K562 (cell line): Measurements from ENCODE around the gene SMCO1. TPM values are rescaled to one million over a fixed set of nuclear protein-coding genes. Genes with fewer than 3 reads are reported as not detected.
"Not testable (repeated sequence)": the region's sequence is repeated elsewhere in the genome, so short reads cannot be mapped to it uniquely, and the experiment has no call there.

Experiments used
- BHLHE40 ChIP-seq: IDR thresholded peaks from 2 replicates; pipeline ENCODE4 v1.6.1; 2011; ENCODE audit warnings: low read length, improper control_type of control experiment
- CBFA2T2 ChIP-seq: fragments of 450-650 bp; conservative IDR thresholded peaks from 2 replicates; pipeline ENCODE4 v1.6.1; 2017; ENCODE audit warnings: mild to moderate bottlenecking
- CXXC5 ChIP-seq: fragments of 250-450 bp; sonication (Bioruptor Pico); IDR thresholded peaks from 2 replicates; pipeline ENCODE4 v1.8.0; 2022; ENCODE audit warnings: inconsistent platforms, mild to moderate bottlenecking, moderate library complexity
- L3MBTL2 ChIP-seq: fragments of 450-650 bp; IDR thresholded peaks from 2 replicates; pipeline ENCODE4 v1.6.1; 2016; ENCODE audit warnings: mild to moderate bottlenecking, moderate library complexity
- MEIS2 ChIP-seq: fragments of 450-650 bp; IDR thresholded peaks from 2 replicates; pipeline ENCODE4 v1.6.1; 2014; ENCODE audit warnings: mild to moderate bottlenecking; ENCODE audit not compliant: partially characterized antibody
- NR2C1 ChIP-seq, 2 experiments: fragments of 450-650 bp; IDR thresholded peaks; 2 replicates each; pipeline ENCODE4 v1.6.1; 2017; ENCODE audit warnings: mild to moderate bottlenecking in 2 of 2, antibody characterized with exemption in 1 of 2, inconsistent platforms in 1 of 2, missing compliant biosample characterization in 1 of 2, missing genetic modification characterization in 1 of 2
- TOE1 ChIP-seq, 2 experiments: fragments of 450-650 bp in 1 of 2; sonication (generic) in 1 of 2; formaldehyde crosslinking in 1 of 2; IDR thresholded peaks; 2 replicates each; pipeline versions ENCODE4 v1.7.1 to v1.8.0; 2016 to 2022; ENCODE audit warnings: borderline replicate concordance in 2 of 2, mild to moderate bottlenecking in 2 of 2, antibody characterized with exemption in 1 of 2, inconsistent platforms in 1 of 2, low read depth in 1 of 2, missing genetic modification reagents in 1 of 2, moderate library complexity in 1 of 2
- polyA plus RNA-seq, 8 experiments: library from polyadenylated mRNA; depleted of rRNA in 4 of 8; stranded (reverse) in 5 of 8; unstranded in 3 of 8; fragments of >200 nt; fragmentation: Nextera tagmentation in 2 of 8; fragmentation: Illumina TruSeq in 1 of 8; extraction: Ambion mirVana in 2 of 8; extraction: Trizol in 1 of 8; gene quantifications; 2 replicates each; pipeline versions ENCODE4 v1.2.1 to v1.2.3, GENCODE V29; 2011 to 2014; ENCODE audit warnings: inconsistent platforms in 1 of 8, missing spikeins in 1 of 8
- total RNA-seq, 7 experiments: library from RNA; depleted of rRNA in 6 of 7; stranded (reverse); fragments of >200 nt in 6 of 7; fragmentation: Illumina TruSeq in 2 of 7; extraction: Trizol in 2 of 7; gene quantifications; 2 replicates each; pipeline versions ENCODE4 v1.2.1 to v1.2.3, GENCODE V29; 2011 to 2021; ENCODE audit warnings: low replicate concordance in 1 of 7
- TF ChIP-seq, protein P1 (sequence below): fragments of 450-650 bp; formaldehyde crosslinking; IDR thresholded peaks from 2 replicates; pipeline ENCODE4 v1.4.0; 2020; ENCODE audit warnings: mild to moderate bottlenecking, mixed read lengths
- TF ChIP-seq, protein P2 (sequence below): sonication (generic); formaldehyde crosslinking; IDR thresholded peaks from 2 replicates; pipeline ENCODE4 v1.8.0; 2022; ENCODE audit warnings: missing genetic modification reagents, mild to moderate bottlenecking, moderate library complexity, borderline replicate concordance
- TF ChIP-seq, protein P3 (sequence below): sonication (generic); formaldehyde crosslinking; IDR thresholded peaks from 2 replicates; pipeline ENCODE4 v1.9.0; 2022; ENCODE audit warnings: mild to moderate bottlenecking, missing genetic modification reagents

Gene SMCO1
- total and polyA plus RNA-seq, 9 of the 15 experiments (the other 6 are each of a cell fraction or from before 2014, with no cell fraction given), result 0.05 to 0.35 (median 0.12) TPM; not detected in 5

DNA sequence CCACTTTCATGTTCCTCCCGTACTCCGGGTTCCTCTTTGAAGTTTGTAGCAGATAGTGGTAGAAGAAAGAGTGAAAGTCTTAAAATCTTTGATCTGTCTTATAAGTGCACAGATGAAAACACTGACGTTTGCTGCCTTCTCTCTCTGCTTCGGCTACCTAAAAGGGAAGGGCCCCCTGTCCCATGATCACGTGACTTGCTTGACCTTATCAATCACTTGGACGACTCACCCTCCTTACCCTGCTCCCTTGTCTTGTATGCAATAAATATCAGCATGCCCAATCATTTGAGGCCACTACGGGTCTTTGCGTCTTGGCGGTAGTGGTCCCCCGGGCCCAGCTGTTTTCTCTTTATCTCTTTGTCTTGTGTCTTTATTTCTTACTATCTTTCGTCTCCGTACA is 6.1 kb upstream of the SMCO1 start (continued):
- TF ChIP-seq, protein P1, sequence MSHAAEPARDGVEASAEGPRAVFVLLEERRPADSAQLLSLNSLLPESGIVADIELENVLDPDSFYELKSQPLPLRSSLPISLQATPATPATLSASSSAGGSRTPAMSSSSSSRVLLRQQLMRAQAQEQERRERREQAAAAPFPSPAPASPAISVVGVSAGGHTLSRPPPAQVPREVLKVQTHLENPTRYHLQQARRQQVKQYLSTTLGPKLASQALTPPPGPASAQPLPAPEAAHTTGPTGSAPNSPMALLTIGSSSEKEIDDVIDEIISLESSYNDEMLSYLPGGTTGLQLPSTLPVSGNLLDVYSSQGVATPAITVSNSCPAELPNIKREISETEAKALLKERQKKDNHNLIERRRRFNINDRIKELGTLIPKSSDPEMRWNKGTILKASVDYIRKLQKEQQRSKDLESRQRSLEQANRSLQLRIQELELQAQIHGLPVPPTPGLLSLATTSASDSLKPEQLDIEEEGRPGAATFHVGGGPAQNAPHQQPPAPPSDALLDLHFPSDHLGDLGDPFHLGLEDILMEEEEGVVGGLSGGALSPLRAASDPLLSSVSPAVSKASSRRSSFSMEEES (CRISPR knock-in tag), result peak; percentile 97
- TF ChIP-seq L3MBTL2 (0 out of 2 replicates have a peak, but pooled peaks have one; percentile 26), NR2C1 (tag; IDR thresholded peaks at IDR 0.05) (0 out of 2 replicates have a peak, but pooled peaks have one; percentile 26), TOE1 (IDR thresholded peaks at IDR 0.05; ENCODE audit: borderline replicate concordance) (peak; percentile 92), CXXC5 (CRISPR knock-in tag) (peak; percentile 42), BHLHE40 (peak; percentile 69), CBFA2T2 (peak; percentile 66), MEIS2 (peak; percentile 30)
- not testable (repeated sequence) for TF ChIP-seq NR2C1 (IDR thresholded peaks at IDR 0.05); TOE1 (CRISPR knock-in tag; IDR thresholded peaks at IDR 0.05; ENCODE audit: borderline replicate concordance, low read depth)
- TF ChIP-seq, protein P2, sequence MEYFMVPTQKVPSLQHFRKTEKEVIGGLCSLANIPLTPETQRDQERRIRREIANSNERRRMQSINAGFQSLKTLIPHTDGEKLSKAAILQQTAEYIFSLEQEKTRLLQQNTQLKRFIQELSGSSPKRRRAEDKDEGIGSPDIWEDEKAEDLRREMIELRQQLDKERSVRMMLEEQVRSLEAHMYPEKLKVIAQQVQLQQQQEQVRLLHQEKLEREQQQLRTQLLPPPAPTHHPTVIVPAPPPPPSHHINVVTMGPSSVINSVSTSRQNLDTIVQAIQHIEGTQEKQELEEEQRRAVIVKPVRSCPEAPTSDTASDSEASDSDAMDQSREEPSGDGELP (CRISPR knock-in tag), result 0 out of 2 replicates have a peak, but pooled peaks have one; percentile 22
- TF ChIP-seq, protein P3, sequence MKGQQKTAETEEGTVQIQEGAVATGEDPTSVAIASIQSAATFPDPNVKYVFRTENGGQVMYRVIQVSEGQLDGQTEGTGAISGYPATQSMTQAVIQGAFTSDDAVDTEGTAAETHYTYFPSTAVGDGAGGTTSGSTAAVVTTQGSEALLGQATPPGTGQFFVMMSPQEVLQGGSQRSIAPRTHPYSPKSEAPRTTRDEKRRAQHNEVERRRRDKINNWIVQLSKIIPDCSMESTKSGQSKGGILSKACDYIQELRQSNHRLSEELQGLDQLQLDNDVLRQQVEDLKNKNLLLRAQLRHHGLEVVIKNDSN (CRISPR knock-in tag), result peak; percentile 80
